GM19397 (cell line): ENCODE data around the gene MT1E.
"Not testable (repeated sequence)": the region's sequence is repeated elsewhere in the genome, so short reads cannot be mapped to it uniquely, and the experiment has no call there.

Experiments
- ATAC-seq: cut with Tn5 transposase; IDR thresholded peaks from one replicate; pipeline ENCODE4 v1.9.1; 2021; ENCODE audit warnings: mild to moderate bottlenecking, moderate library complexity; ENCODE audit not compliant: unreplicated experiment

MT1E gene

DNA sequence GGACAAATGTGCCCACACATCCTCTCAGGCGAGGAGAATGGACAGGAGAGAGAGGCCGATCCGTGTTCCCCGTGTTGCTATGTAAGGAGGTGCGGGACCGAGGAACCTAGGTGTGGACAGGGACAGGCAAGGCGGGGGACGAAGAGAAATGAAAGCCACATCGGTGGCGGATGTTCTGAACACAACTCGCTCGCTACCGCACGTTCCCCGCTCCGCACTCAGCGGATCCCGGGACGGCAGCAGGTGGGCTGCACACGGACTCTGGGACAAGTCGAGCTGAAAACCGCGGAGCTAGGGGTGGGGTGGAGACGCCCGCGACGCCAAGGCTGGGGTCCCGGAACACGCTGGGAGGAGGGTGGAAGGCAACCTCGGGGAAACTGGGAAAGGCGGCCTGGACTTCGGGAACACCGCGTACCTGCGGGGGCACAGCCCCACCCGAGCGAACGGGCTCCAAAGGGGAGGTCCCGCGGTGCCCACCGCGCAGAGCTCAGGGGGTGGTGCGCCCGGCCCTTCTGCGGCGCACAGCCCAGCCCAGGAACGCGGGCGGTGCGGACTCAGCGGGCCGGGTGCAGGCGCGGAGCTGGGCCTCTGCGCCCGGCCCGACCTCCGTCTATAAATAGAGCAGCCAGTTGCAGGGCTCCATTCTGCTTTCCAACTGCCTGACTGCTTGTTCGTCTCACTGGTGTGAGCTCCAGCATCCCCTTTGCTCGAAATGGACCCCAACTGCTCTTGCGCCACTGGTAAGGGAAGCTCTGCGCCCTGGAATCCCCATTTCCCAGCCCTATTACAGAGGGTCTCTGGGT is at the start of gene MT1E:
Gene MT1E (plus strand): TSS at position 642 of the 803 bp plus-strand sequence. CDS start 71 bp downstream, at position 713.
- ATAC-seq: peak; percentile 70

DNA sequence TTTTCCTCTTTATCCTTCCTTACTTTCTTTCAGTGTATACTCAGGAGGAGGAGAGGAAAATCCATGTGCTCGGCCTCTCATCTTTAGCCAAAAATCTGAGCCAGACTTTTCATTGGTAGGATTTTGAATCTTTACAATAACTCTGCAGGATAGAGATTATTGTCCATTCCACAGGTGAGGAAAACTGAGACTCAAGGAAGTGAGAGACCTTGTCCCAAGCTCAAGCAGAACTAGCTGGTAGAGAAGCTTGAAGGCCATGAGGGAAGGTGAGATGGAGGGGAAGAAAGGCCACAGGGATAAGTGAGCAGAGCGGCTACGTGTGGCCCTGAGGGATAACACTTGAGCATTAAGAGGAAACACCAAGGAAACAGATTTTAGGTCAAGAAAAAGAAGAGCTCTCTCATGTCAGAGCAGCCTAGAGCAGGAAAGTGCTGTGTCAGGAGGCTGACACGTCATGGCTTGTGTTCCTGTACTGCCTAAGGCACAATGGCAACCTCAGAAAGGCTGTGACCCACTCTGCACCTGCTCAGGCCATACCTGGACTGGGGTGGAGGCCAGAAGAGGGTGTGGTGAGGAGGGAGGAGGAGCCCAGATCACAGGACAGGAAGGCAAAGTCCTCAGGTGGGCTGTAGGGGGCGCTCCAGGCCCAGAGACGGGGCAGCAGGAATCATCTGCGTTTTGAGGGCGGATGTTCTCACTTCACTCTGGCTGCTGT is 48.8 kb upstream of the MT1E start:
- peak; percentile 66 for ATAC-seq

DNA sequence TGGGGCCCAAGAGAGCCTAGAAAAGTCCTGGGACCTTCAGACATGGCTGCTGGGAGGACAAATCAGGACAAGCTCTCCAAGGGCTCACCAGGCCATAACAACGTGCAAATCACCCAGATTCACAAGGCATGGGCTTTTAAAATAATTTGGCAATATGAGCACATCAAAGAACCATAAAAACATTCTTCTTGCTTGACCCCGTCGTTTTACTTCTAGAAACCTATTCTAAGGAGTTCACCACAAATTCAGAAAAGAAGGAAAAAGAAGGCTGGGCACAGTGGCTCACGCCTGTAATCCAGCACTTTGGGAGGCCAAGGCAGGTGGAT is 48.3 kb upstream of the MT1E start:
- ATAC-seq: no peak

DNA sequence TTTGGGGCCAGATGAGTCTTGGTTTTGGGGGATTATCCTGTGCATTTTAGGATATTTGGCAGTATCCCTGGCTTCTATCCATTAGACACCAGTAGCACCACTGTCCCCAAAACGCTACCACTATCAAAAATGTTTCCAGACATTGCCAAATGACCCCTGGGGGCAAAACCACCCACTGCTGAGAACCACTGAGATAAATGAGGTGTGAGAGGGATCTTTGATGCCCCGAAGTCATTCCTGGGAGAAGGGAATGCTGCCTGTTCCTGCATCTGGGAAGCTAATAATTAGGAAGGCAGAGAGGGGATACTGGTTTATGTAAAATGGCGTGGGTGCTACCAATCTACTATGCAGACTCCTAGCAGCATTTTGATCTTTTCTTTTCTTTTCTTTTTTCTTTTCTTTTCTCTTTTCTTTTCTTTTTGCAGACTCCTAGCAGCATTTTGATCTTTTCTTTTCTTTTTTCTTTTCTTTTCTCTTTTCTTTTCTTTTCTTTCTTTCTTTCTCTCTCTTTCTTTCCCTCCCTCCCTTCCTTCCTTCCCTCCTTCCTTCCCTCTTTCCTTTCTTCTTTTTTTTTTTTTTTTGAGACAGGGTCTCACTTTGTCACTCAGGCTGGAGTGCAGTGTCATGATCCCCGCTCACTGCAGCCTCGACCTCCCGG is 45.1 kb upstream of the MT1E start:
- ATAC-seq: no peak

DNA sequence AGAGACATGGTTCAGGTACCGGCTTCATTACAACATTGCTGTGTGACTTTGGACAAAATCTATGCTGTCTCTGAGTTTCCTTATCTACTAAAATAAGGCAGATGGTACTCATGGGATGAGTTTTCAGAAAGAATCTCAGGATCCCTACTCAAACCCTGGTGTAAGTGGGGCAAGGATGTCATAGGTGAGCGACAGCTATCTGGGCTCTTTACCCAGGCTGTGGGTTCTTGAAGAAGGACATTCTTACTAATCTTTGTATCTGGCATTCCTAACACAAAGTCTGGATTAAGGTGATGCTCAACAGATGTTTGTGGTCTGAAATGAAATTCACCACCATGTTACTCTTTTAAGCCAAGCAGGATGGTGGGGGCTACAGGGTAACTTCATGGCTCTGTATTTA is 42.7 kb upstream of the MT1E start:
- ATAC-seq: not testable (repeated sequence)

DNA sequence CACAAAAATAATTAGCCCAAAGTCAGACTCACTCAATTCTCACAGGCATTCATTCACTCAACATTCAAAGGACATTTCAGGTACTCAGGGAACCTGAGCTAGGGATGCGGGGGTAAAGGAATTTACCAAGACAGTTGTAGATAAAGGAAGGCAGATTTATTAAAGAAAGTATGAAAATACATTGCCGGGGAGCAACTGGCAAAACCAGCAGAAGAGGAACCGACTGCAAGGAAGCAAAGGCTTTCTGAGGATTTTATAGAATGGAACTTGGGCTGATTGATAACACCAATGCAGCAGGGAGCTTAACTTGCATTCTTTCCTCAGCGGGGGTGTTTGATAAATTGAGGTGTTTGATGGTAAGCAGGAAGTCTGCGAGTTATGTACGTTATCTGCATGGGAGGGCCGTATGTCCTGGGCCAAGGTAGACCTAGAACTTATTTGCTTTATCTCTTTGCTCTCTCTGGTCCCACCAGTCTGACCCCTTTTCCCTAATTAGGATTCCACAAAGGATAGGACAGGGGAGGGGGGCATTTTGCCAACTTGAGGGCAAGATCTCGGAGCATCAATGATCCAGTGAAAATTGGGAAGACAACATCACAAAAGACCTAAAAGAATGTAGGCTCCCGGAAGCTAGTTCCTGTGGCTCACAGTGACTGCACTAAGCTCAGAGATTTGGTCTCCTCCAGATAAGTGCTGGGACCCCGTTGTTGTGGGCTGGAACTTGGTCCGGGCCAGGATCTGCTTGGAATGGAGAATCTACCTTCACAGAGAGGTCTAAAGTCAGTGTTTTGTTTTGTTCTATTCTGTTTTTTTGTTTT is 42.0 kb upstream of the MT1E start:
- ATAC-seq: no peak

DNA sequence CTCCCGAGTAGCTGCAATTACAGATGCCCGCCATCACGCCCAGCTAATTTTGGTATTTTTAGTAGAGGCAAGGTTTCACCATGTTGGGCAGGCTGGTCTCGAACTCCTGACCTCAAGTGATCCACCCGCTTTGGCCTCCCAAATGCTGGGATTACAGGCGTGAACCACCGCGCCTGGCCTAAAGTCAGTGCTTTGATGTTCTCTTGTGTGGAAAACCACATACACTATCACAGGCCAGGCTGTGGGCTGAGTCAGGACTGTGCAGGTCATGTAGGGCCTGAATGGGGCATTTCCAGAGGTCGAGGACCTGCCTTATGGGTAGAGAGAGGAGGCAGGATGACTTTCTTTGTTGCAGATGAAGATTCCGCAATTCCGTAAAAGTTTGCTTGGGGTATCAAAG is 41.3 kb upstream of the MT1E start:
- ATAC-seq: no peak

DNA sequence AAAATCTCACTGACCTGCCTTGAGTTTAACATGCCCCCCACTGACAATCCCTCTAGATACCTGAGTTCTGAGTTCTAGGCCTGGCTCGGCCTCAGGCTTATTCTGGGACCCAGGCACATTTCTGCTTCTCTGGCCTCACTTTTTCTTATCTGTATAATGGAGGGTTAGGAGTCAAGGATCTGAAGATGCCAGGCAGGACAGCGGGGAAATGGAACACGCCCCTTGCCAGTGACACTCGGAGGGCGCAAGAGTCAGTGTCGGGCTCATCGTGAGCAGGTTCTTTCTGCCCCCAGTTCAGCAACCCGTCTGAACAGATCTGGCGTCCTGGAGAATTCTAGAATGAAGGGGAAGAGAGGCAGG is 36.8 kb upstream of the MT1E start:
- ATAC-seq: no peak

DNA sequence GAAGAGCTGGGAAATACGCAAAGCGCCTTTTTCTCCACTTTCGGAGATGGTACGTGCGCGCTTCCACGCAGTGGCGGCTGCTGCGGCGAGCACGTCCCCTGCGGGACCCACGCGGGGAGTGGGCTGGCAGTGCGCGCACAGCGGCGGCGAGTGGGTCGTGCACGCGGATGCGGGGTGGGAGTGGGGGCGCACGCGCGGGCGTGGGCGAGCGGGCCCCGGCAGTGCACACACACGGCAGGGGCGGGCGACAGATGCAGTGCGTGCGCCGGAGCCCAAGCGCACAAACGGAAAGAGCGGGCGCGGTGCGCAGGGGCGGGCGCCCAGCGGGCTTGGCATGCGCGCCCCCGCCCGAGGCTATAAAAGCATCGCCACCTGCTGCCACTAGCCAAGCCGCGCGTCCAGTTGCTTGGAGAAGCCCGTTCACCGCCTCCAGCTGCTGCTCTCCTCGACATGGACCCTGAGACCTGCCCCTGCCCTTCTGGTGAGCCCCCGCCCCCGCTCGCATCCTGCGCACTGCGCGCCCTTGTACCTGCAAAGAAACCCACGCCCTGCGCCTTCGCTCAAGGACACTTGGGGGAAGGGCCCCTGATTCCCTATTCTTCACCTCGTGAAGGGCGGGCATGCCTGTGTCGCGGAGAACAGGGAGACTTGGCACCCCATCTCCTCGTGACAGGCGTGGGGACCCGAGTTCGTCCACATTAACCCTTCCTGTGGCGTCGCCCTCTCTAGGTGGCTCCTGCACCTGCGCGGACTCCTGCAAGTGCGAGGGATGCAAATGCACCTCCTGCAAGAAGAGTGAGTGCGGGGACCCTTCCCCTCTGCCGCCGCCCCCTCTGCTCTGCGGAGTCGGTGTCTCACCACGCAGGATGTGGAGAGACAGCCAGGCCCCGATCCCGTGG is 36.2 kb upstream of the MT1E start, which contains the start of gene MT3:
Gene MT3 (plus strand): TSS at position 388 of the 899 bp plus-strand sequence. CDS start 63 bp downstream, at position 451.
- no peak for ATAC-seq

DNA sequence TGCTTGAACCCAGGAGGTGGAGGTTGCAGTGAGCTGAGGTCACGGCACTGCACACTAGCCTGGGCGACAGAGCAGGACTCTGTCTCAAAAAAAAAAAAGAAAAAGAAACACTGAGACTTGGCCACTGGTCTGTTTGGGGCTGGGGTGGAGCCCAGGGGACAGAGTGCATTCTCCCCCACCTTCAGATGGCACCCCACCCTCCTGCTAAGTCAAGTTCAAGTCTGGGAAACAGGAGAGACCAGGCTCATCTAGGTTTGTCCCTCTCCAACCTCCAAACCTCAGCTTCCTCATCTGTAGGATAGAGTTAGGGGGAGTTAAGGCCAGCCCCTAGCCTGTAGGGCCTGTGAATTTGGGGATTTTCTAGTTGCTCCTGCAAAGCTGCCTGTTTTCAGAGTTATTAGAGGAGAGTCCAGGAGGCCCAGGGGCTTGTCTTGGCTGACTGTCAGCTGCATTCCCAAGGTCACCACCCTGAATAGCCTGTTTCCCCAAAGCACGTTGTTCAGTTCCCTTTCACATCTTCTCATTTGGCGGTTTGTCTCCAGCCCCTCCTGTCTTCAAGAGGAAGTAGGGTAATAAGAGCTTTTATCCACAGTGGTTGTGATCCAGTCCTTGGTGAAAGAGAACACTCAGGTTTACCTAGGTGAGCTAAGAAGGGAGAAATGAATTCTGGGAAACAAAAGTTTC is 34.1 kb upstream of the MT1E start:
- ATAC-seq: no peak

DNA sequence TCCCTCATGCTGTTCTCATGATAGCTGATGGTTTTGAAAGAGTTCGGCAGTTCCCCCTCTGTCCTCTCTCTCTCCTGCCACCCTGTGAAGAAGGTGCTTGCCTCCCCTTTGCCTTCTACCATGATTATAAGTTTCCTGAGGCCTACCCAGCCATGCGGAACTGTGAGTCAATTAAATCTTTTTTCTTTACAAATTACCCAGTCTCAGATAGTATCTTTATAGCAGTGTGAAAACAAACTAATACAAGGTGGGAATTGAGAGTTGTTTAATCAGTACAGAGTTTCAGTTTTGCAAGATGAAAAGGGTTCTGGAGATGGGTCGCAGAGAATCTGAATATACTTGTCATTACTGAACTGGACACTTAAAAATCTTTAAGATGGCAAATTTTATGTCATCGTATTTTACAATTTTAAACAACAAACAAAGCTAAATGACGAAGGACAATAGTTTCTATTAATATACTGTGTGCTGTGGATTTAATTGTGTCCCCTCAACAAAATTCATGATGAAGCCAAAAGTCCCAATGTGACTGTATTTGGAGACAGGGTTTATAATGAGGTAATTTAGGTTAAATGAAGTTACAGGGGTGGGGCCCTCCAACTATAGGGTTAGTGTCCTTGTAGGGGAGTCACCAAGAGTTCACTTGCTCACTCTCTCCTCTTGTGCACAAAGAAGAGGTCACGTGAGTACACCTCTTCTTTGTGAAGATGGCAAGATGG is 31.8 kb upstream of the MT1E start:
- no peak for ATAC-seq

DNA sequence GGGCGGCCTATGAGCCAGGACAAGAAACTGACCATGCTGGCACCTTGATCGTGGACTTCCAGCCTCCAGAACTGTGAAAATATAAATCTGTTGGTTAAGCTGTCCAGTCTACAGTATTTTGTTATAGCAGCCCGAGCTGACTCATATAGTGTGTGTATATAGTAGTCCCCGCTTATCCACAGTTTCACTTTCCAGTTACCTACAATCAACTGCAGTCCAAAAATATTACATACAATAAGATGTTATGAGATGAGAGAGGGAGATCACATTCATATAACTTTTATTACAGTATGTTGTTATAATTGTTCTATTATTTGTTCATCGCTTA is 31.3 kb upstream of the MT1E start:
- ATAC-seq: no peak

DNA sequence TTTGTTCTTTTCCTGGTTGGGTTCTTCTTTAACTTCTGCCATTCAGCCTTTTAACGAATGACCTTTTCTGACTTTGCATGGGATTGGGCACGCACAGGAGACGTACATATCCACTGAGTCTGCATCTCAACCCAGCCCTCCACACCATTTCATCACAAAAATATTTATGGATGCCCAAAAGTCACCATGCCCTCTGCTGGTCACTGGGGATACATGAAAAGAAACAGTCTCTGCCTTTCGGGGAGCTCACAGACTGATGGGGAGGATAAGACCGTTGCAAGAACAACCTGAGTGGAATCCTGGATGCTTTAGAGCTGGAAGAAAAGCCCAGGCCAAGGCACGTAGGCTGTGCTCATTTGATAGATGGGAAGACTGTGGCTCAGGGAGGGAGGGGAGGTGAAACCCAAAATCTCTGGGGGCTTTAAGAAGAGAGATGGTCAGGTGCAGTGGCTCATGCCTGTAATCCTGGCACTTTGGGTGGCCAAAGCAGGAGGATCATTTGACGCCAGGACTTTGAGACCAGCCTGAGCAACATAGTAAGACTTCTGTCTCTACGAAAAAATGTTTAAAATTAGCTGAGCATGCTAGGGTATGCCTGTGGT is 25.1 kb upstream of the MT1E start:
- ATAC-seq: no peak

DNA sequence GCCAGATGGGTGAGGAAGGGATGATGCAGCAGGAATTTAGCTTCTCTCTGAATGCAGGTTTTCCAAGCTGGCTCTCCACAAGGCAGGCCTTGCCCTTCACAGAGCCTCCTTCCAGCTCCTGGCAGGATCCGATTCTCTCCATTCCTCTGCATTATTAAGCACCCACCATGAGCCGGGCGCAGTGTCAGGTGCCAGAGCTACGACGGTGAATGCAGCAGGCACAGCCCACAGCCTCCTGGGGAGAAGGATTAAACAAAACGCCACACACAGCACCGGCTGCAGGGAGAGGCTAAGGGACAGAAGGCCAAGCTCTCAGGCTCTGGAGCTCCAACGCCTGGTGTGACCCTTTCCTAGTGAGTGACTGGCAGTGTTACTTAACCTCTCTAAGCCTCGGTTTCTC is 24.3 kb upstream of the MT1E start:
- ATAC-seq: no peak

DNA sequence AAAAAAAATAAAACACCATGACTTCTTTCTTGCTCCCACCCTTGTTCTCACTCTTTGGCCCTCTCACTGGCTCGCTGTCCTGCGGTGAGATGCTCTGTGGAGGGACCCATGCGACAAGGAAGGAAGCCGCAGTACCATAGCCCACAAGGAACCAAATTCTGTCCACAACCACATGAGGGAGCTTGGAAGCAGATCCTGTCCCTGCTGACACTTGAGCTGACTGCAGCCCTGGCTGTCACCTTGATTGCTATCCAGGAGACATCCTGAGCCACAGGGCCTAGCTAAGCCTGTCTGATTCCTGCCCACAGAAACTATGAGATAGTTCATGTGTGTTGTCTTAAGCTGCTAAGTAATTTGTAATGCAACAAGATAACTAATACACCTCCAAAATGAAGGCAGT is 22.0 kb upstream of the MT1E start:
- no peak for ATAC-seq

DNA sequence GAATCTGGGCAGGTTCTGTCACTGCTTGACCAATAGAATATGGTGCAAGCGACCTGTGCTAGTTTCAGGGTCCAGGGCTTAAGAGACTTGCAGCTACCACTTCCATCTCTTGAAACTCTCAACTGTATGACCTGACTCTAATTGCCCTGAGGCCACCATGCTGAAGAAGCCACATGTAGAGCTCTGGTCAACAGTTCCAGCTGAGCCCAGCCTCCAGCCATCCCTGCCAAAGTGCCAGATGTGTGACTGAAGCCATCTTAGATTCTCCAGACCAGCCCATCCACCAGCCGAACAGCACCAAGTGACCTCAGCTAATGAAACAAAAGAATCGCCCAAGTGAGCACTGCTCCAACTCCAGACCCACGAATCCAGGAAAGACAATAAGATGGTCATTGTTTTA is 20.6 kb upstream of the MT1E start:
- no peak for ATAC-seq

DNA sequence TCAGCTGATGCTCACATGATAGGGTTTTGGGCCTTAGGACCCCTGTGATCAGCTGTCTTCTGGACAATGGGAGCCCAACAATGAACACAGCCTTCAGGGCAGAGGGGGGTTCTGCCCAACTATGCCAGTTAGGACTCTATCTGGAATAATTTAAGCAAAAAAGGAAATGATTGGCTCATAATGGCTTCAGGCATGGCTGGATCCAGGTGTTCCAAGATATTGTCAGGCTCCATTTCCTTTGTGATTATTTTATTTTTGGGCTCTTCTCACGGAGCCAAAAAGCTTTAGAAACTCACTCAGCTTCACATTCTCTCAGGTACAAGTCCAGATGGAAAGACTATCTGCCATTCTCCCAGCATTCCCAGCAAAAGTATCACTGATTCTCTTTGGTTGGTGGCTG is 20.1 kb upstream of the MT1E start:
- no peak for ATAC-seq

DNA sequence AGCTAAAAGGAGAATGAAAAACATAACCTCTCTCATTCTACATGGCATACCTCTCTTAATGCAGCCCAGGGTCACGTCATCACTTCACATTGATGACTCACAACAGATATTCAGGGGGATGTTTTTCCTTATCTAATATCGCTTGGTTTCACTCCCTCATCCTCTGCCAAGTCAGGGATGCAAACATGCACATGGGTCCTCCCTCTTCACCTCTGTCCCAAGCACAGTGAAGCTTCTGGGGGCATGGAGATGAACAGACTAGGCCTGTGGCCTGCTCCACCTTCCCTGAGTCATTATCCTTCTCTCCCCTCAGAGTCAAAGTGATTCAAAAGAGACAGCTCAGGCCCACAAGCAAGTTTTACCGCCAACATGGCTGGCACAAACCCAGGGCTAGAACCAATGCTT is 19.5 kb upstream of the MT1E start:
- no peak for ATAC-seq
